B cell (primary cell): ENCODE results near the gene WNT11. TPM values are rescaled to one million over a fixed set of nuclear protein-coding genes. Genes with fewer than 3 reads are reported as not detected.

ENCODE experiments used
- ATAC-seq: fragments of 200-7000 bp; cut with Tn5 transposase; one replicate; pipeline ENCODE4 v1.10.0; 2021; ENCODE audit warnings: low read depth, mild to moderate bottlenecking, moderate number of reproducible peaks, moderate library complexity
- CTCF ChIA-PET: fragments of 350-600 bp; sonication (Branson Sonifier 250); formaldehyde crosslinking; loops from one replicate; lab custom pipeline; 2021; ENCODE audit warnings: antibody characterized with exemption, inconsistent platforms; lab: Charles Lee
- POLR2A ChIA-PET: fragments of 350-600 bp; sonication (Branson Sonifier 250); formaldehyde crosslinking; loops from one replicate; lab custom pipeline; 2021; ENCODE audit warnings: antibody characterized with exemption; lab: Charles Lee
- DNase-seq: peaks from one replicate; pipeline ENCODE4 v3.0.0; 2013
- H2AFZ ChIP-seq: 2 replicates; pipeline ENCODE4 v1.6.1; 2012; ENCODE audit warnings: mild to moderate bottlenecking, low read depth, low read length; ENCODE audit not compliant: insufficient read depth, poor library complexity, severe bottlenecking
- H3K27ac ChIP-seq, 2 donors: 1 replicate in 1 of 2; 2 replicates in 1 of 2; pipeline ENCODE4 v1.5.1; 2012 to 2013; ENCODE audit warnings: low read length in 2 of 2, mild to moderate bottlenecking in 2 of 2, moderate library complexity in 1 of 2
- H3K27me3 ChIP-seq, 4 experiments: fragments of 200-600 bp in 1 of 4; sonication (generic) in 1 of 4; replicated peaks in 1 of 4; 1 replicate in 2 of 4; 2 replicates in 2 of 4; pipeline versions ENCODE4 v1.6.1 to v1.7.0; 2013 to 2016; ENCODE audit warnings: low read length in 3 of 4, mild to moderate bottlenecking in 2 of 4, mixed read lengths in 1 of 4, moderate library complexity in 1 of 4; ENCODE audit not compliant: insufficient read depth in 4 of 4, control insufficient read depth in 3 of 4; ENCODE audit errors: control extremely low read depth in 1 of 4
- H3K36me3 ChIP-seq, 2 experiments: replicated peaks in 1 of 2; 1 replicate in 1 of 2; 2 replicates in 1 of 2; pipeline versions ENCODE4 v1.6.1 to v1.7.1; 2013; ENCODE audit warnings: low read length in 1 of 2; ENCODE audit not compliant: insufficient read depth in 2 of 2, control insufficient read depth in 1 of 2; ENCODE audit errors: control extremely low read depth in 1 of 2, extremely low read depth in 1 of 2
- H3K4me1 ChIP-seq, 2 donors: fragments of 200-600 bp in 1 of 2; sonication (generic) in 1 of 2; 1 replicate in 1 of 2; 2 replicates in 1 of 2; pipeline versions ENCODE4 v1.5.1 to v1.6.1; 2013 to 2017; ENCODE audit warnings: low read length in 2 of 2; ENCODE audit not compliant: control insufficient read depth in 2 of 2, insufficient read depth in 2 of 2
- H3K4me2 ChIP-seq: replicated peaks from 2 replicates; pipeline ENCODE3; 2012; ENCODE audit warnings: mild to moderate bottlenecking, low read depth, low read length; ENCODE audit not compliant: poor library complexity, severe bottlenecking
- H3K4me3 ChIP-seq, 5 experiments: fragments of 200-600 bp in 1 of 5; sonication (generic) in 1 of 5; 1 replicate in 3 of 5; 2 replicates in 2 of 5; pipeline versions ENCODE4 v1.5.1 to v1.7.0; 2011 to 2016; ENCODE audit warnings: low read length in 4 of 5, mild to moderate bottlenecking in 4 of 5, low read depth in 2 of 5, control low read depth in 1 of 5, moderate library complexity in 1 of 5; ENCODE audit not compliant: insufficient read depth in 1 of 5; ENCODE audit errors: control extremely low read depth in 1 of 5, extremely low read depth in 1 of 5
- H3K79me2 ChIP-seq: fragments of 200-600 bp; sonication (generic); one replicate; pipeline ENCODE4 v1.6.0; 2016; ENCODE audit warnings: low read length; ENCODE audit not compliant: control insufficient read depth, insufficient read depth
- H3K9ac ChIP-seq: fragments of 200-600 bp; sonication (generic); 2 replicates; pipeline ENCODE4 v1.6.1; 2017; ENCODE audit warnings: mild to moderate bottlenecking, low read length, moderate library complexity
- H3K9me3 ChIP-seq, 3 donors: one replicate each; pipeline versions ENCODE4 v1.6.1 to v1.7.1; 2013; ENCODE audit warnings: low read length in 2 of 3; ENCODE audit not compliant: control insufficient read depth in 2 of 3, insufficient read depth in 1 of 3; ENCODE audit errors: control extremely low read depth in 1 of 3
- H4K20me1 ChIP-seq: 2 replicates; pipeline ENCODE4 v1.6.0; 2012; ENCODE audit warnings: mild to moderate bottlenecking, low read length; ENCODE audit not compliant: insufficient read depth, control insufficient read depth, poor library complexity, severe bottlenecking
- H3K27ac Mint-ChIP-seq: one replicate; pipeline ENCODE4 v1.8.0; 2021; ENCODE audit warnings: mixed read lengths
- H3K27me3 Mint-ChIP-seq: one replicate; pipeline ENCODE4 v1.8.0; 2021; ENCODE audit warnings: mixed read lengths
- H3K4me1 Mint-ChIP-seq: one replicate; pipeline ENCODE4 v1.8.0; 2021; ENCODE audit warnings: mixed read lengths
- H3K4me3 Mint-ChIP-seq: one replicate; pipeline ENCODE4 v1.8.0; 2021; ENCODE audit warnings: mixed read lengths
- H3K9me3 Mint-ChIP-seq: one replicate; pipeline ENCODE4 v1.8.0; 2022; ENCODE audit warnings: mixed read lengths; ENCODE audit not compliant: insufficient read depth
- CTCF ChIP-seq: fragments of 200-600 bp; IDR thresholded peaks from one replicate; pipeline ENCODE4 v1.8.0; 2022; ENCODE audit warnings: antibody characterized with exemption, mild to moderate bottlenecking
- EZH2 ChIP-seq: IDR thresholded peaks from 2 replicates; pipeline ENCODE4 v1.6.1; 2012; ENCODE audit warnings: borderline replicate concordance, low read depth, mild to moderate bottlenecking, moderate library complexity, low read length; ENCODE audit not compliant: insufficient read depth, poor library complexity, severe bottlenecking
- WGBS: methylation state at CpG from one replicate; pipeline ENCODE4 v1.1.5; 2013; ENCODE audit warnings: missing lambda C conversion rate; ENCODE audit not compliant: insufficient coverage; 5-methylcytosine and 5-hydroxymethylcytosine counted together
- intact Hi-C: fragments of 100-400 bp; cut with micrococcal nuclease; formaldehyde crosslinking; loops from one replicate; pipeline ENCODE4 v1.10.0; 2022
- polyA plus RNA-seq: library from polyadenylated mRNA; depleted of rRNA; stranded (reverse); fragments of >200 nt; gene quantifications from 2 replicates; pipeline ENCODE4 v1.2.3, GENCODE V29; 2012
- total RNA-seq, 2 donors: library from RNA; stranded (reverse); fragments of 120-200 nt in 1 of 2; gene quantifications; 1 replicate in 1 of 2; 2 replicates in 1 of 2; pipeline versions ENCODE4 v1.2.3 to v1.2.4, GENCODE V29; 2013 to 2022

WNT11 gene
- total and polyA plus RNA-seq, 2 donors (not counting 1 experiment from before 2014, with no cell fraction given), result 0.39 TPM; not detected in 1

DNA sequence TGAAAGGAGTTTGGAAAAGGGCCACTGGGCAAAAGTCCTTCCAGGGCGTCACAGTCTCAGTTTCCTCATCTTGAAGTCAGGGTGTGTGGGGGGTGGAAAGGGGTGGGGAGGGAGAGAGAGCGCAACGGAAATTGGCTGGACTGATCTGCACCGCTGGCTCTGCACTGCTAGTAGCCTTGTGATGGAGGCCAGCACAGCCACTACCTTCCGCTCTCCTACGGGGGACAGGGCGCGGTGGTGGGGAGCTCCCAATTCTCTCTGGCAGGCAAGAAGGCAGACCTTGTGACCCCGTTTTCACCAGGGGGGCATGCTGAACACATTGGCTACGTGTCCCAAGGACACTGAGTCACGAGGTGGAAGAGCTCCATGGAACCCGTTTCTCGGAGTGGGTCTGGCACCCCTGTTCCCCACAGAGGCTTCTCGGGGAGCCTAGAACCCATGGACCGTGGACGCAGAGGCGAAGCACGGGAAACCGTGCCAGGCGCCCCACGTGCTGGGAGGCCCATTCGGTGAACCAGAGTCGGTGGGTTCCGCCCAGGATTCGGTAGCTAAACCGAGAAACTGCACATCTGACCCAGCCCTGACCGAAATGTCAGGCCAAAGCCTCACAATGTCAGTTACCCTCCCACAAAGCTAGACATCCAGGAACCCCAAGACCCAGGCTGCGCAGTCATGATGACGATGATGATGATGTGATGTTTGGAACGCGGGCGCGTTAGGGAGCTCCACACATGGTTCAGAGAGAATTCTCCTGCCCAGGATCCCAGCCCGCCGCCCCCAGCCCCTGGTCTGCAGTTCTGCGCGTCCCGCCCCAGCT, 28.3 kb upstream of the WNT11 start:
- H3K9me3 ChIP-seq, result no peaks in the 10 kb centered on the region
- peaks cover 29% of the 10 kb centered on the region for H3K4me1 Mint-ChIP-seq

More for the DNA sequence above, 28.3 kb upstream of the WNT11 start:
- Histone ChIP-seq H3K79me2 (no peaks in the 10 kb centered on the region), H4K20me1 (no peaks in the 10 kb centered on the region), H3K27ac (peak overlapping the region; percentile 57 to 69), H3K9ac (peak overlapping the region; percentile 90), H3K27me3 (peaks cover 0 to 3% (median 0%) of the 10 kb centered on the region in 4 experiments), H3K36me3 (no peaks in the 10 kb centered on the region), H3K4me3 (peak overlapping the region; percentile 84 to 97 (median 93)), H3K4me1 (peaks cover 10 to 33% of the 10 kb centered on the region in 2 donors), H3K4me2 (peak overlapping the region; percentile 96), H2AFZ (peak overlapping the region; percentile 94)
- CTCF ChIA-PET, result interaction anchor here (0.7 to 6.1 kb wide), 6 partner anchors 12 to 147 kb away, joined by 3 to 48 read pairs (median 4); partner anchors contain the start of gene GVQW3
- intact Hi-C loops, result loop anchor here (1.0 to 10.0 kb wide), 7 partner anchors 27 to 1740 kb away; partner anchors contain the start of genes GVQW3, LIPT2, THAP12 and UVRAG
- peak overlapping the region; percentile 91 for H3K4me3 Mint-ChIP-seq
- H3K27ac Mint-ChIP-seq, result peak overlapping the region; percentile 98
- DNase-seq (no peak), ATAC-seq (peak; percentile 19)
- no peaks in the 10 kb centered on the region for H3K9me3 Mint-ChIP-seq
- WGBS, result 6% methylated on average over 38 of the region's 38 CpGs
- H3K27me3 Mint-ChIP-seq, result no peaks in the 10 kb centered on the region
- TF ChIP-seq CTCF (no peak), EZH2 (no peak)
- POLR2A ChIA-PET, result interaction anchor here (0.6 to 1.5 kb wide), 4 partner anchors 26 to 1090 kb away, joined by 3 to 5 read pairs (median 4); no protein-coding TSS in a partner anchor
